K562 (cell line): ENCODE results near the gene ARNT2. TPM values are rescaled to one million over a fixed set of nuclear protein-coding genes. Genes with fewer than 3 reads are reported as not detected.

ENCODE experiments used
- ETV1 ChIP-seq: fragments of 450-650 bp; conservative IDR thresholded peaks from 2 replicates; pipeline ENCODE4 v1.6.1; 2016; ENCODE audit warnings: missing genetic modification characterization, control low read depth, low read depth, missing compliant biosample characterization
- GABPB1 ChIP-seq: sonication (generic); formaldehyde crosslinking; IDR thresholded peaks from 2 replicates; pipeline ENCODE4 v1.8.0; 2022; ENCODE audit warnings: mild to moderate bottlenecking, missing genetic modification reagents
- HDAC3 ChIP-seq: fragments of 450-650 bp; IDR thresholded peaks from 2 replicates; pipeline ENCODE4 v1.6.1; 2018; ENCODE audit warnings: borderline replicate concordance, mild to moderate bottlenecking, moderate library complexity; ENCODE audit not compliant: partially characterized antibody
- MNT ChIP-seq, 2 experiments: fragments of 450-650 bp; conservative IDR thresholded peaks; 2 replicates each; pipeline ENCODE4 v1.6.1; 2017; ENCODE audit warnings: mild to moderate bottlenecking in 2 of 2, moderate library complexity in 2 of 2
- PHB ChIP-seq: fragments of 250-450 bp; sonication (Bioruptor Pico); IDR thresholded peaks from 2 replicates; pipeline ENCODE4 v1.5.0; 2021
- SIX5 ChIP-seq, 2 experiments: IDR thresholded peaks; 2 replicates each; pipeline ENCODE4 v1.6.1; 2011; ENCODE audit warnings: low read length in 2 of 2, borderline replicate concordance in 1 of 2, low read depth in 1 of 2, mild to moderate bottlenecking in 1 of 2, moderate library complexity in 1 of 2; ENCODE audit not compliant: insufficient read depth in 1 of 2
- SPI1 ChIP-seq: IDR thresholded peaks from 2 replicates; pipeline ENCODE4 v1.6.1; 2011; ENCODE audit warnings: low read depth, low read length, control low read depth, borderline replicate concordance
- SREBF1 ChIP-seq: fragments of 150-350 bp; IDR thresholded peaks from 2 replicates; pipeline ENCODE4 v1.6.1; 2014; ENCODE audit warnings: antibody characterized with exemption, low read depth, low read length, borderline replicate concordance
- TSHZ1 ChIP-seq: fragments of 250-450 bp; sonication (Bioruptor Pico); IDR thresholded peaks from 2 replicates; pipeline ENCODE4 v1.4.0; 2020; ENCODE audit warnings: mild to moderate bottlenecking, moderate library complexity
- ZBTB26 ChIP-seq: fragments of 450-650 bp; formaldehyde crosslinking; IDR thresholded peaks from 2 replicates; pipeline ENCODE4 v1.4.0; 2022; ENCODE audit warnings: missing genetic modification characterization
- polyA plus RNA-seq, 8 experiments: library from polyadenylated mRNA; depleted of rRNA in 4 of 8; stranded (reverse) in 5 of 8; unstranded in 3 of 8; fragments of >200 nt; fragmentation: Nextera tagmentation in 2 of 8; fragmentation: Illumina TruSeq in 1 of 8; extraction: Ambion mirVana in 2 of 8; extraction: Trizol in 1 of 8; gene quantifications; 2 replicates each; pipeline versions ENCODE4 v1.2.1 to v1.2.3, GENCODE V29; 2011 to 2014; ENCODE audit warnings: inconsistent platforms in 1 of 8, missing spikeins in 1 of 8
- total RNA-seq, 7 experiments: library from RNA; depleted of rRNA in 6 of 7; stranded (reverse); fragments of >200 nt in 6 of 7; fragmentation: Illumina TruSeq in 2 of 7; extraction: Trizol in 2 of 7; gene quantifications; 2 replicates each; pipeline versions ENCODE4 v1.2.1 to v1.2.3, GENCODE V29; 2011 to 2021; ENCODE audit warnings: low replicate concordance in 1 of 7
- TF ChIP-seq, protein P1 (sequence below): fragments of 450-650 bp; IDR thresholded peaks from 2 replicates; pipeline ENCODE4 v1.6.1; 2017; ENCODE audit warnings: antibody characterized with exemption, mild to moderate bottlenecking

Gene ARNT2
- total and polyA plus RNA-seq, 9 of the 15 experiments (the other 6 are each of a cell fraction or from before 2014, with no cell fraction given): 0.01 TPM; not detected in 8

DNA sequence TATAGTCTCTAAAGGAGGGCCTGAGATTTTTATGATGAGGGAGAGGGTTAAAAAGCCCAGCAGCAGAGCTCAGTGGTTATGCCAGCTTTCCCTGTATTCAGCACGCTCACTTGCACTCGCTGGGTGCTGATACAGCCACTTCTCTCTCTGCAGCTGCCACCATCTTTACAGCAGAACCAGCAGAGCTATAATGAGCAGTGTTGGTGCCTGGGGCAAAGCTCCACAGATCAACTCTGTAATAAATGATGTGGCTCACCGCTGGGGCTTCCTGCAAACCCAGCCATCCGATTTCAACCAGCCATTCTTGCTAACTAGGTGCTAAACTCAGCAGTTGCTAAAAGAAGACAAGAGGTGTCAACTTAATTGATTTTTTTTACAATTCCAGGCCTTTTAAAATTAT lies 48.0 kb downstream of the ARNT2 start (continued):
- TF ChIP-seq, protein P1, sequence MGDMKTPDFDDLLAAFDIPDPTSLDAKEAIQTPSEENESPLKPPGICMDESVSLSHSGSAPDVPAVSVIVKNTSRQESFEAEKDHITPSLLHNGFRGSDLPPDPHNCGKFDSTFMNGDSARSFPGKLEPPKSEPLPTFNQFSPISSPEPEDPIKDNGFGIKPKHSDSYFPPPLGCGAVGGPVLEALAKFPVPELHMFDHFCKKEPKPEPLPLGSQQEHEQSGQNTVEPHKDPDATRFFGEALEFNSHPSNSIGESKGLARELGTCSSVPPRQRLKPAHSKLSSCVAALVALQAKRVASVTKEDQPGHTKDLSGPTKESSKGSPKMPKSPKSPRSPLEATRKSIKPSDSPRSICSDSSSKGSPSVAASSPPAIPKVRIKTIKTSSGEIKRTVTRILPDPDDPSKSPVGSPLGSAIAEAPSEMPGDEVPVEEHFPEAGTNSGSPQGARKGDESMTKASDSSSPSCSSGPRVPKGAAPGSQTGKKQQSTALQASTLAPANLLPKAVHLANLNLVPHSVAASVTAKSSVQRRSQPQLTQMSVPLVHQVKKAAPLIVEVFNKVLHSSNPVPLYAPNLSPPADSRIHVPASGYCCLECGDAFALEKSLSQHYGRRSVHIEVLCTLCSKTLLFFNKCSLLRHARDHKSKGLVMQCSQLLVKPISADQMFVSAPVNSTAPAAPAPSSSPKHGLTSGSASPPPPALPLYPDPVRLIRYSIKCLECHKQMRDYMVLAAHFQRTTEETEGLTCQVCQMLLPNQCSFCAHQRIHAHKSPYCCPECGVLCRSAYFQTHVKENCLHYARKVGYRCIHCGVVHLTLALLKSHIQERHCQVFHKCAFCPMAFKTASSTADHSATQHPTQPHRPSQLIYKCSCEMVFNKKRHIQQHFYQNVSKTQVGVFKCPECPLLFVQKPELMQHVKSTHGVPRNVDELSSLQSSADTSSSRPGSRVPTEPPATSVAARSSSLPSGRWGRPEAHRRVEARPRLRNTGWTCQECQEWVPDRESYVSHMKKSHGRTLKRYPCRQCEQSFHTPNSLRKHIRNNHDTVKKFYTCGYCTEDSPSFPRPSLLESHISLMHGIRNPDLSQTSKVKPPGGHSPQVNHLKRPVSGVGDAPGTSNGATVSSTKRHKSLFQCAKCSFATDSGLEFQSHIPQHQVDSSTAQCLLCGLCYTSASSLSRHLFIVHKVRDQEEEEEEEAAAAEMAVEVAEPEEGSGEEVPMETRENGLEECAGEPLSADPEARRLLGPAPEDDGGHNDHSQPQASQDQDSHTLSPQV: no peak
- no peak for TF ChIP-seq ZBTB26 (CRISPR knock-in tag)
- no peak for TF ChIP-seq PHB (CRISPR knock-in tag)
- no peak for TF ChIP-seq SREBF1
- no peak for TF ChIP-seq HDAC3
- TF ChIP-seq GABPB1 (CRISPR knock-in tag): no peak
- TF ChIP-seq TSHZ1 (CRISPR knock-in tag): no peak
- TF ChIP-seq SPI1: no peak
- TF ChIP-seq SIX5 (IDR thresholded peaks at IDR 0.05; ENCODE audit: borderline replicate concordance in 1 of 2, insufficient read depth in 1 of 2, low read depth in 1 of 2, low read length in 2 of 2): no peak
- no peak for TF ChIP-seq ETV1 (tag)
- no peak for TF ChIP-seq MNT (conservative IDR thresholded peaks at IDR 0.05)
- TF ChIP-seq, all 486 proteins: peak for 0
